WTC11 (cell line): ENCODE results near the gene ARHGAP26.

ENCODE experiments used
- AFF4 ChIP-seq: sonication (generic); formaldehyde crosslinking; IDR thresholded peaks from 2 replicates; pipeline ENCODE4 v1.8.1; 2023; ENCODE audit warnings: mild to moderate bottlenecking, missing genetic modification reagents, borderline replicate concordance
- CTCF ChIP-seq: fragments of 200-600 bp; IDR thresholded peaks from 2 replicates; pipeline ENCODE4 v1.8.0; 2022; ENCODE audit warnings: antibody characterized with exemption
- MAX ChIP-seq: sonication (generic); formaldehyde crosslinking; IDR thresholded peaks from 2 replicates; pipeline ENCODE4 v1.8.0; 2022; ENCODE audit warnings: mild to moderate bottlenecking, missing genetic modification reagents
- MYBL2 ChIP-seq: sonication (generic); formaldehyde crosslinking; IDR thresholded peaks from 2 replicates; pipeline ENCODE4 v1.8.1; 2023; ENCODE audit warnings: mild to moderate bottlenecking, moderate library complexity, missing genetic modification reagents
- RORB ChIP-seq: fragments of 250-450 bp; sonication (Bioruptor Pico); IDR thresholded peaks from 2 replicates; pipeline ENCODE4 v1.9.0; 2021; ENCODE audit warnings: mild to moderate bottlenecking

GRCh38 chr5:142939006-142939405 lies 168.8 kb downstream of the ARHGAP26 start:
- TF ChIP-seq AFF4 (CRISPR knock-in tag) (no peak), RORB (CRISPR knock-in tag) (no peak), CTCF (no peak), MYBL2 (no peak), MAX (CRISPR knock-in tag) (no peak)
